GM18508 (cell line): ENCODE results near the gene OR10X1.

Source experiments
- ATAC-seq: cut with Tn5 transposase; IDR thresholded peaks from one replicate; pipeline ENCODE4 v1.9.1; 2021; ENCODE audit warnings: moderate number of reproducible peaks; ENCODE audit not compliant: insufficient read depth, unreplicated experiment

The OR10X1 gene, protein sequence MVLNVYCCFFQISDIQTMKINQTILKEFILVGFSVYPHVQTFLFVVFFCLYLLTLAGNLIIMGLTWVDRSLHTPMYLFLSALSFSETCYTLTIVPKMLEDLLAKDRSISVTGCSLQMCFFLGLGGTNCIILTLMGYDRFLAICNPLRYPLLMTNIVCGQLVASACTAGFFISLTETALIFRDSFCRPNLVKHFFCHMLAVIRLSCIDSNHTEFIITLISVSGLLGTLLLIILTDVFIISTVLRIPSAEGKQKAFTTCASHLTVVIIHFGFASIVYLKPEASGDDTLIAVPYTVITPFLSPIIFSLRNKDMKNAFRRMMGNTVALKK

DNA sequence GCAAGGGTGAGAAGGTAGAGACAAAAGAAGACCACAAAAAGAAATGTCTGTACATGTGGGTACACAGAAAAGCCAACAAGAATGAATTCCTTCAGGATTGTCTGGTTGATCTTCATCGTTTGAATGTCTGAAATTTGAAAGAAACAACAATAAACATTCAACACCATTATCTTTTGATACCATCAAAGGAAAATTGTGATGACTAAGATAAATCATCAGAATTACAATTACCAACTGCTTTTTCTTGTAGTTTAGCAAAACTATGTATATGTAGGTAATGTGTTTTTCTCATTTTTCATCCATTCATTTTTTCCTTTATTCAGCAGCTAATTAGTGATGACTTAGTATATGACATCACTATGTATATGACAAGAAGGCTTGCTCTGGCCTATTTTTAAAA lies at the start of gene OR10X1:
Gene OR10X1, minus strand, starts transcription at position 167 of the 400 bp plus-strand sequence. Its CDS starts 0 bp downstream, at position 167.
- ATAC-seq, result no peak

DNA sequence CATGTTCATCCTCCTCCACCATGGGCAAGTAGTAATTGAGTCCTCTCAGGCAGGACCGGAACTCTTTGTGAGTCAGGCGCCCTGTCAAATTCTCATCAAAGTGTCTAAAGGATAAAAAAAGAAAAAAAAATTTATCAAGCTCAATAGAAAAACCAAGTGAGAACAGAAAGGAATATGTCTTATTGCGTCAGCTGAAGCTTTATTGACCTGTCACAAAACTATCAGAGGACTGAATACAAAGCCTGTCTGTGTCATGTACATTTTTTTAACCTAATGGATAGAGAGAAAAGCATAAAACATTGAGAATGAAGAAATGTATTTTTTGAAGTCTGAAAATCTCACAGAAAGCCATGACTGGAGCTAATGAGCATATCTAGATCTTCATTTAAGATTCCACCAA lies 34.1 kb upstream of the OR10X1 start:
- ATAC-seq, result no peak

DNA sequence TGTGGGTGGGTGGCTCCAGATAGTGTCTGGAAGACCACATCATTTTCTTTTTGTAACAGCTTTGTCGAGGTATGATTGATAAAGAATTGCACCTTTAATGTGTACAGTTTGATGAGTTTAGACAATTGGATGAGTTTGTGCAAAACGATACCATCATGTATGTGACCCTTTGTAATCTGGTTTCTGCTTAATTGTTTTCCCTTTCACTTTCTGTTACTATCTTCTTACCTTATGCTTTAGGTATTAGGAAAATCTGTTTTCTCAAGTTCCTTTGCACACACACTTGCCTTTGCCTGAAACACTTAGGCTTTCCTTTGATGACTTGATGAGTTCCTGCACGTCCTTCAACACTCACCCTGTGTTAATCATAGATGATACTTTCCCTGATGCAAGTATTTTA lies 32.2 kb upstream of the OR10X1 start:
- ATAC-seq, result no peak

DNA sequence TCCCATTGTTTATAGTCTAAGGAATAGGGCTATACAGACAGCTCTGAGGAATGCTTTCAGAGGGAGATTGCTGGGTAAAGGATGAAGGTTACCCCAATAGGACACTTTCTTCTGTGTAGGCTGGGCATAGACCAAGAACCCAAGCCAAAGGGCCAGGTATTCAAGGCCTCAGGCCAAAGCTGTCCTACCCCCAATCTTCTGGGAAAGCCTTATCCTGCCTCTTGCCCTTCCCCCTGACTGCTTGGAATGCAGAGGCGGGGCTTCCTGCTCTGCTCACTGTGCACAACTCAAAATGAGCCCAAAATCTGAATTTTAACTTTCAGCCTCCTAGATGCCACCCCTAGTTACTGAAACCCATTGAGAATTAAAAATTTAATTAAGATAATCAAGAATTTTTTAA lies 27.6 kb upstream of the OR10X1 start:
- ATAC-seq, result no peak

DNA sequence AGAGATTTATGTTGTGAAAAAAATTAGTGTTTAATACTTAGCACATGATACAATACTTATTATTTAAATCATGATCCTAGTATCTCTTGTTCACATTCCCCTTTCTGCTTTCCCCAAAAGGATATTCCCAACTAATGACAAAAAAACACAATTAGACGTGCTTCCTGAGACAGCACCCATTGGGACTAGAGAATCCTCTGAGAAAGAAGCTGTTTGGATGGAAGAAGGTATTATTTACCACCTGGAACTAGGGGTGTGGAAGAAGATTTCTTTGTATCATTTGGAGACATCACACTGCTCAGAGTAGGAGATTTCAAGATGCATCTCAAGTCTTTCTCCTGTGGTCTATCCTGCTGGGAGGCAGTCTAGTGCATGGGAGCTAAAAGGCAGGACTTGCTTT lies 25.3 kb upstream of the OR10X1 start, which contains the start of gene OR10Z1:
Gene OR10Z1, plus strand, starts transcription at position 301 of the 400 bp plus-strand sequence. CDS start 1,171 bp downstream, outside the sequence.
- no peak for ATAC-seq

DNA sequence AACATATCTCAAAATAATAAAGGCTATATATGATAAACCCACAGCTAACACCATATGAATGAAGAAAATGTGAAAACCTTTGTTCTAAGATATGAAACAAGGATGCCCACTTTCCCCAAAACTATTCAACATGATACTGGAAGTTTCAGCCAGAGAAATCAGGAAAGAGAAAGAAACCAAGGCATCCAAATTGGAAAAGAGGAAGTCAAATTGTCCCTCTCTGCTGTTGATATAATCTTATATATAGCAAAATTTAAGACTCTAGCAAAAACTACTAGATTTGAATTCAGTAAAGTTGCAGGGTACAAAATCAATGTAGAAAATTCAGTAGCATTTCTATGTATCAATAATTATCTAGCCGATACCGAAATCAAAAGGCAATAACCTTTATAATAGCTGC lies 21.0 kb upstream of the OR10X1 start:
- no peak for ATAC-seq

DNA sequence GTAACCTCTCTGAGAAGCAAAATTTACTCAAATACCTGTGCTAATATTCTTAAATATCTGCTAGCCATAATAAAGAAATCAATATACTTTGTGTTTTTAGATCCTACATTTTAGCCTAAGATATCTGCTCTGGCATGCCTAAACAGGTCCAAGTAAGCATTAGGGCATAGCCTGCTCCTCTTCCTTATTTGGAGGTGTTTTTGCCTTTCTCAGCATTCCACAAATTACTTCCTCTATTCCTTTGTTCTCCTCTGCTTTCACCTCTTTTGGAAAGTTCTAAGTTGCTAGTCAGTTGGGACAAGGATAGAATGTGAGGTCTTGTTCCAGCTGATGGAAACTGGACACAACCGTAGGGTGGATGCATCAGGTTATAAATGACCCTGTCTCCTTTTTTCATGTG lies 7.2 kb upstream of the OR10X1 start:
- no peak for ATAC-seq

DNA sequence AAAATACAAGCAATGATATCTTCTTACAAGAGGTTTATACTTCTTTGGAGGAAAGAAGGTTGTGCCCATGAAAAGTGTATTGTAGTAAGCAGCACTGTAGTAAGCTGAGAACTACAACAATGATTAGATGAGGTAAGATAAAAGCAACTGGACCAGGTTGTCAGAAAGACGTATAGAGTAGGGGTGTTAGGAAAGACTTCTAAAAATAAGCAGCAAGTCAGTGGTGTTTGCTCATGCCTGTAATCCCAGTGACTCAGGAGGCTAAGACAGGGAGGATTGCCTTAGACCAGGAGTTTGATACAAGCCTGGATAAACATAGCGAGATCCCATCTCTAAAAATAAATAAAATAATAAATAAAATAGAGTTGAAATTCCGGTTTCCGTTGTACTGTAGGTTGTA lies 4.3 kb upstream of the OR10X1 start:
- no peak for ATAC-seq

DNA sequence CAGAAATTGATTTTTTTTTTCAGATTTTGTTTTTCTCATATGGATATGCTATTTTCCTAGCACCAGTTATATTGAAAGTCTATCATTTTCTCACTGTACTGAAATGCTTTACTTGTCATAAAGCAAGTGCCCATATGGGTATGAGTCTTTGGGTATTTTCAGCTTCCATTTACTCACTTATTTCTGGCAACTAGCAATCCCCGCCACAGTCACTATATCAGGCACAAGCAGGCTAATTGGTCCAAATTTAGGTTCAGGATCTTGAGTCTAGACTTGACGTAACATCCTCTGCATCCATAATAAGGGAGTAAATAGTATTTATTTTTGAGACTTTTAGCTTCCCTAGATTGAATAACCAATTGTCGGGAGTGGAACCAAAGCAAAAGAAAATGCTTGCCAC lies 2.1 kb downstream of the OR10X1 start:
- no peak for ATAC-seq

DNA sequence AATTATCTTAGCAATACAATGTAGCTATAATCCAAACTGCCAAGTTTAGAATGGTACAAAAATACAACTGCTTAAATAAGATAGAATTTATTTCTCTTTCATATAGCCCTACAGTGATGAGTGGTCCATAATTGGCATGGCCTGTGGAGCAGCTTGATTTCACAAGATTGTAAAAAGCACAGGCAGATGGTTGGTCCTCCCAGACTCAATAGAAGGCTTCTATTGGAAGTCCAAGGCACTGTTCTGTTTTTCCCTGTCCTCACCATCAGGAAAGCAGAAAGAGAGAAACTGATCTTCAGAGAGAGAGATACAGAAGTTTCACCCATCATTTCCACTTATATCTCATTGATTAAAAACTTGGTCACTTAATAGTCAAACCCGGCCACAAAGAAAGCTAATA lies 7.5 kb downstream of the OR10X1 start:
- no peak for ATAC-seq

DNA sequence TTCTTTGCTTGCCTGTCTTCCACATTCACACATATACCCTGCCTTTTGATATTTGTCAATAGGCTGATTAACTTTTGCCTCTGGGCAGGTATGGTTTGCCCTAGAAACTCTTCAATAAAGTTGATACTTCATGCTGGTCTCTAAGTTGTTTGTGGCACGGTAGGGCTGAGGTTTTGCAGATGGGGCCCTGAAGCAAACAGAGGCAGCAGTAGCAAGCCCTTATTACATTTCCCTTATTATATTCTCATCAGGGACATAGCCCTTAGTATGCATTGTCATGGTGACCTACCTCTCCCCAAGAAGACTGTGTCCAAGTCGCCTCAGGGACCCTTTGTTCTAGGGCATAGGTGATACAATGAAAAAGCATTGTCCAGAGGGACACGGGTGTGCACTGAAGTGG lies 9.2 kb downstream of the OR10X1 start, which contains the start of gene OR6P1:
Gene OR6P1, minus strand, starts transcription at position 101 of the 400 bp plus-strand sequence. CDS start 6,976 bp downstream, outside the sequence.
- no peak for ATAC-seq

DNA sequence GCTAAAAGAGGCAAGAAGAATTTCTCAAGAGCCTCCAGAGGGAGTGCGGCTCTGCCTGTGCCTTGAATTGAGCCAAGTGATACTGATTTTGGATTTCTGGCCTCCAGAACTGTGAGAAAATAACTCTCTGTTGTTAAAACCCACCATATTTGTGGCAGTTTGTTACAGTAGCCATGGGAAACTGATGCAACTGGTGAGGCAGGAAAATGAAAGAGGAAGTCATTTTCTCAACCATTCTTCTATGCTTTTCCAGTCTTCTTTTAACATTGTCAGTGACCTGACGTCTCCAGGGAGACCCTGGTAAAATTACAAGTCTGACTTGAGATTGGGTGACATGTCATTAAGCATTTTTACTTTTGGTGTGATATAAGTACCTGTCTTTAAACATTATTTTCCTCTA lies 15.1 kb downstream of the OR10X1 start:
- no peak for ATAC-seq

DNA sequence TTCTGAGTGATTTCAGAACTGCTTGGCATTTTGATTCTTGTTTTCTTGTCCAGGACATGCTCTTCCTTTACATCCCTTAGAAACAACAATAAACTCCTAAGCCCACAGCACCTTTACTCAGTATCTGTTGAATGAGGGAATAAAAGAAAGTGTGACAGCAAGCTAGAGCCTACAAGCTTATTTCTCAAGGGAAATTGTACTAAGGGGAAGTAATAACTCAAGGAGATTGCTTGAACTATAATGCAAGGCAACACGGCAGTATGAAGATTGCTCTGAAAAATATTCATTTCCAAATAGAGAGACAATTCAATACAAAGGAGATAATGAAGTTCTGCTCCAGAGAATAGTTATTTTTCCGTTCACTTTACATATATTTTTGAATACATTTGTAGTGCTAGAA lies 15.8 kb downstream of the OR10X1 start:
- no peak for ATAC-seq

DNA sequence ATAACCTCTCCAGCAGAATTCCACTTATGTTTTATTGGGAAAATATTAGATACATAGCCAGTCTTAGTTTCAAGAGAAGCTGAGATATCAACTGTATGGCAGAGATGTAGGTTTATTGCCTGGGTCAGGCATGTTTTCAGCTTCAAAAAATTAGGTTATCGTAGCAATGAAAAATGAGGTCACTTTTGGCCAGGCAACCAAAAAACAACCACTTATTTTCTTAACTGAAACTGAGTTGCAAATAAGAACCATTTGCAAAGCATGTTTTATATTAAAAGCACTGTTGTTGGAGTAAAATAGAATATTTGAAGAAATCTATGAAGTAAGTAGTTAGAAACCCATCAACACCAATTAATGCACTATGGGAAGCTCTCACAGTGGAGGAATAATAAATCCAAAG lies 20.0 kb downstream of the OR10X1 start:
- ATAC-seq, result no peak

DNA sequence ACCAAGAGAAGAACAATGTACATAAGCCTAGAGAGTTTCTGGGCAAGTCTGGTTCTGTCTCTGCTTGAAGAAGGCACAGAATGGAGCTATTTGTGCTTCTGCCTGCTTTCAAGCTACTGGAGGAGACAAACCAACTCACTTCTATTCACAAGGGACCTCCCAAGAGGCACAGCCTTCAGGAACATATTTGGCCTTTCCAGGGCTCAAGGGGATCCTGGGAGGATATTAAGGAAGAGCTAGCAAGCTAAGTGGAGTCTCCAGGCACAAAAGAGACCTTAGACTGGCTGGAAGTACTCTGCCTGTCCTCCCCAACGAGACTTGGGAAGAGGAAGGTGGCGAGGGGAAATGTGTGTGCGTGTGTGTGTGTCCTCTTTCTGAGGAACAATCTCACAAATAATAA lies 25.3 kb downstream of the OR10X1 start, which contains the start of gene OR6Y1:
Gene OR6Y1, minus strand, starts transcription at position 54 of the 400 bp plus-strand sequence. CDS start 6,300 bp downstream, outside the sequence.
- no peak for ATAC-seq

DNA sequence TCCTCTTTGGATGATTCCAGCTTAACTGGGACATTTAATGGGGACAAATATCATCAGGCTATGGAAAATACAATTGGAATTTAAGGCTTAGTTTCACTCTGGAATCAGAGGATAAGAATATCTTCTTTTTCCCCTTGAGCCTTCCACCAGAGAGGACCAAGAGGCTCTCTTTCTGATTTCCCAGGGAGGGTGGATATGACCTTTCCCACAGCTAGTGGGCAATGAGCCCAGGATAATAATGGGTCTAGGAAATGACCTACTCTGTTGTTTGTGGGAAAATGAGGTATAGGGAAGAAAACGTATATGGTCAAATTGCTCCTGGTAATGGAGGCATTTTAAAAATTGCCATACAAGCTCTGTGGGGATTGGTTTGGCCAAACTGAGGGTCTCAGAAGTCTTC lies 27.4 kb downstream of the OR10X1 start:
- ATAC-seq, result no peak

DNA sequence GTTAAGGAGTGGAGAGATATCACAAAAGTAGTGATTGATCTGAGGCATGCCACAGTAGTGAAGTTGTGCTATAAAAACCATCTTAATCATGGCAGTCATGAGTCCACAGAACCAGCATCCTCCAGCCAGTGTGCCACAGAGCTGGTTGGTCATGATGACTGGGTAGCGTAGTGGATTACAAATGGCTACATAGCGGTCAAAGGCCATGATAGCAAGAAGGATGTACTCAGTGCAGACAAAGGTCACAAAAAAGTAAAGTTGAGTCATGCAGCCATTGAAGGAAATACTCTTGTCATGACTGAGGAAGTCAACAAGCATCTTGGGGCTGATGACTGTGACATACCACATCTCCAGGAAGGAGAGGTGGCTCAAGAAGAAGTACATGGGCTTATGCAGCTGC lies 32.2 kb downstream of the OR10X1 start:
- ATAC-seq, result no peak

DNA sequence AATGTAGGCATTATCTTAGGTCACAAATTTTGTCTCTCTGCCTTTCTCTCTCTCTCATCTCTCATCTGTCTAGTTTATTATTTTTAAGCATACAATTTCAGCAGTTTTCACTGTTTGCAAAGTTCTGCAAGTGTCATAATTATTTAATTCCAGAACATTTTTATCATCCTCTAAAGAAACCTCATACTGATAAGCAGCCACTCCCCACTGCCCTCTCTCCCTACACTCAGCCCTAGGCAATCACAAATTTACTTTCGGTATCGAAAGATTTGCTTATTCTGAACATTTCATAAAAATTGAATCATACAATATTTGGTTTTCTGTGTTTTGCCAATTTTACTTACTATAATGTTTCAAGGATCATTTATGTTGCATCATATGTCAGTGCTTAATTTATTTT lies 42.1 kb downstream of the OR10X1 start:
- no peak for ATAC-seq

DNA sequence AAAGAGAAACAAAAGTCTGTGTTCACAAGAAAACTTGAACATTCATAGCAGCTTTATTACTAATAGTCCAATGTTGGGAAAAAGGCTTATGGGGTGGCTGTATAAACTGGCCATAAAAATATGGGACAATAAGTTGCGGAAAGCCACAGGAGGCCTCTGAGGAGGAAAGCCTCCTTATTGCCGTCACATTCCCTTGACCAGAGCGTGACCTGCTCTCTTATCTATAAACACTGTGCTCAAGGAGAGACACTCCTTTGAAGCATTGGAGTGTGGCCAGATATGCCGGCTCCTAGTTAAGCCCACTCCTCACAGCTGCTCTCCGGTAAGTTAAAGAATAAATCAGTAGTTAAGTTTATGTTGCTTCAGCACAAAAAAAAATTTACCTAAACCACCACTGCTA lies 45.2 kb downstream of the OR10X1 start:
- ATAC-seq, result no peak
